B cell (primary cell): ENCODE results near the gene NUPR2. TPM values are rescaled to one million over a fixed set of nuclear protein-coding genes. Genes with fewer than 3 reads are reported as not detected.

Source experiments
- polyA plus RNA-seq: library from polyadenylated mRNA; depleted of rRNA; stranded (reverse); fragments of >200 nt; gene quantifications from 2 replicates; pipeline ENCODE4 v1.2.3, GENCODE V29; 2012
- total RNA-seq, 2 donors: library from RNA; stranded (reverse); fragments of 120-200 nt in 1 of 2; gene quantifications; 1 replicate in 1 of 2; 2 replicates in 1 of 2; pipeline versions ENCODE4 v1.2.3 to v1.2.4, GENCODE V29; 2013 to 2022

Gene NUPR2
- total and polyA plus RNA-seq, 2 donors (not counting 1 experiment from before 2014, with no cell fraction given), result not detected

Other genes starting within 250 kb of the NUPR2 start
- 4.3 and 4.8 TPM in 2 replicates for gene ZNF713, start 229.0 kb downstream of the NUPR2 start, total RNA-seq
- 0.88 and 1.2 TPM in 2 replicates for gene ZNF713, start 229.0 kb downstream of the NUPR2 start, polyA plus RNA-seq
- gene MRPS17, start 164.5 kb downstream of the NUPR2 start, total RNA-seq, result 10.3 and 13.0 TPM in 2 replicates
- gene MRPS17, start 164.5 kb downstream of the NUPR2 start, polyA plus RNA-seq, result 4.2 and 5.1 TPM in 2 replicates
- 40.4 and 42.6 TPM in 2 replicates for gene NIPSNAP2, start 151.8 kb downstream of the NUPR2 start, total RNA-seq
- gene NIPSNAP2, start 151.8 kb downstream of the NUPR2 start, polyA plus RNA-seq, result 19.6 and 22.0 TPM in 2 replicates
- 4.1 and 6.2 TPM in 2 replicates for gene PSPH, start 65.0 kb downstream of the NUPR2 start, total RNA-seq
- 1.9 and 2.0 TPM in 2 replicates for gene PSPH, start 65.0 kb downstream of the NUPR2 start, polyA plus RNA-seq
- gene CCT6A, start 64.7 kb downstream of the NUPR2 start, total RNA-seq, result 71.3 and 79.0 TPM in 2 replicates
- 40.3 and 55.3 TPM in 2 replicates for gene CCT6A, start 64.7 kb downstream of the NUPR2 start, polyA plus RNA-seq
- 112 and 115 TPM in 2 replicates for gene SUMF2, start 52.1 kb downstream of the NUPR2 start, total RNA-seq
- gene SUMF2, start 52.1 kb downstream of the NUPR2 start, polyA plus RNA-seq, result 101 TPM in 2 replicates
- gene PHKG1, start 23.5 kb downstream of the NUPR2 start, total RNA-seq, result 3.3 and 4.0 TPM in 2 replicates
- 1.9 and 2.1 TPM in 2 replicates for gene PHKG1, start 23.5 kb downstream of the NUPR2 start, polyA plus RNA-seq
- gene CHCHD2, start 9.9 kb downstream of the NUPR2 start, total RNA-seq, result 166 and 168 TPM in 2 replicates
- 246 and 286 TPM in 2 replicates for gene CHCHD2, start 9.9 kb downstream of the NUPR2 start, polyA plus RNA-seq